Lung (tissue), 12 donors: ENCODE data around the gene OVOL1. TPM values are rescaled to one million over a fixed set of nuclear protein-coding genes. Genes with fewer than 3 reads are reported as not detected.
"Not testable (repeated sequence)": the region's sequence is repeated elsewhere in the genome, so short reads cannot be mapped to it uniquely, and the experiment has no call there.

ENCODE experiments used
- ATAC-seq: fragments of 200-7000 bp; cut with Tn5 transposase; one replicate; pipeline ENCODE4 v1.9.1; 2020; ENCODE audit warnings: moderate number of reproducible peaks; ENCODE audit not compliant: insufficient read depth, low FRiP score
- DNase-seq, 3 donors: peaks; one replicate each; pipeline ENCODE4 v3.0.0-alpha.2; 2013 to 2017
- H3K27ac ChIP-seq, 2 donors: one replicate each; pipeline ENCODE4 v1.5.1; 2013; ENCODE audit warnings: mild to moderate bottlenecking in 2 of 2, moderate library complexity in 2 of 2, control low read depth in 1 of 2, inconsistent platforms in 1 of 2, low read depth in 1 of 2, low read length in 1 of 2
- H3K27me3 ChIP-seq, 3 donors: one replicate each; pipeline ENCODE4 v1.5.1; 2013; ENCODE audit warnings: low read length in 2 of 3; ENCODE audit not compliant: control insufficient read depth in 3 of 3, insufficient read depth in 3 of 3
- H3K36me3 ChIP-seq, 4 donors: one replicate each; pipeline ENCODE4 v1.5.1; 2013; ENCODE audit warnings: low read length in 4 of 4, mild to moderate bottlenecking in 1 of 4, moderate library complexity in 1 of 4; ENCODE audit not compliant: control insufficient read depth in 4 of 4, insufficient read depth in 4 of 4
- H3K4me1 ChIP-seq, 5 donors: one replicate each; pipeline ENCODE4 v1.5.1; 2013; ENCODE audit warnings: low read length in 5 of 5, mild to moderate bottlenecking in 2 of 5, moderate library complexity in 1 of 5; ENCODE audit not compliant: control insufficient read depth in 5 of 5, insufficient read depth in 5 of 5
- H3K4me3 ChIP-seq: one replicate; pipeline ENCODE4 v1.5.1; 2013; ENCODE audit warnings: mild to moderate bottlenecking, control low read depth, moderate library complexity
- H3K9ac ChIP-seq, 2 donors: one replicate each; pipeline ENCODE4 v1.5.1; 2013; ENCODE audit warnings: low read length in 2 of 2, control low read depth in 1 of 2; ENCODE audit not compliant: insufficient read depth in 1 of 2
- H3K9me3 ChIP-seq, 4 donors: one replicate each; pipeline ENCODE4 v1.5.1; 2013; ENCODE audit warnings: low read length in 3 of 4, mild to moderate bottlenecking in 1 of 4, moderate library complexity in 1 of 4; ENCODE audit not compliant: control insufficient read depth in 4 of 4, insufficient read depth in 3 of 4
- WGBS, 2 donors: extraction: QIAGEN DNeasy Blood & Tissue Kit; methylation state at CpG; one replicate each; pipeline ENCODE4 v1.1.7; 2013; 5-methylcytosine and 5-hydroxymethylcytosine counted together
- polyA plus RNA-seq, 2 donors: library from polyadenylated mRNA; stranded (reverse); fragments of 200-250 nt; gene quantifications; one replicate each; pipeline ENCODE4 v1.2.1, GENCODE V29; 2013
- total RNA-seq, 2 donors: library from RNA; depleted of rRNA in 1 of 2; stranded (reverse); fragments of >200 nt in 1 of 2; gene quantifications; one replicate each; pipeline ENCODE4 v1.2.1, GENCODE V29; 2014 to 2021
- TF ChIP-seq, protein P1 (sequence below): IDR thresholded peaks from 2 replicates; pipeline ENCODE4 v1.5.1; 2012; ENCODE audit warnings: mild to moderate bottlenecking; ENCODE audit errors: control extremely low read depth, extremely low read depth
- donor health status: control.
- donor health status: control.
- donor health status: Bipolar disorder and iron deficiency.
- donor health status: healthy.
- donor health status: DM: yes; HTN: yes; CAD: no.

Gene OVOL1
- total and polyA plus RNA-seq, 4 donors: 0.17 to 1.4 (median 0.87) TPM

DNA sequence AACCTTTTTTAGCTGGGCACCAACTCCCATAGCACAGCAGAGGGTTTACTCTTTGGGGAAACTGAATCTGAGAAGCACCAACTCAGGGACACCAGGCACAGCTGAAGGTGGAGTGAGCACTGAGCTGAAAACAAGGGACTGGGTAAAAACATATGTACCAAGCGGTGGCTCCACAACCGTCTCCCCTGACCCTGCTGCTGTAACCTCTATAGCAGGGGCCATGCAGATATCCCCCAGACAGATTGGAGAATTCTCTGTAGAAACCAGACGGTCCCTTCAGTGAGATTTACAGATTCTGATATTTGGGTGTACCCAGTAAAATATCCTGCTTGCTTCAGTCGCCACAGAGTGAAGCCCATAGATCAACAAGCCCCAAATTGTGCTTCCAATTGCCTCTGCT is 42.6 kb downstream of the OVOL1 start:
- H3K36me3 ChIP-seq: no peaks in the 10 kb centered on the region
- no peaks in the 10 kb centered on the region for H3K27me3 ChIP-seq
- H3K4me1 ChIP-seq: peaks cover 0 to 12% (median 6%) of the 10 kb centered on the region in 5 donors
- peaks cover 0 to 2% (median 0%) of the 10 kb centered on the region in 4 donors for H3K9me3 ChIP-seq
- 72 to 81% methylated on average over 4 of the region's 4 CpGs for WGBS, 2 donors
- no peak overlapping the region for H3K27ac ChIP-seq
- no peak for ATAC-seq
- H3K9ac ChIP-seq: no peak overlapping the region
- H3K4me3 ChIP-seq: no peak overlapping the region
- DNase-seq: no peak
- TF ChIP-seq, protein P1, sequence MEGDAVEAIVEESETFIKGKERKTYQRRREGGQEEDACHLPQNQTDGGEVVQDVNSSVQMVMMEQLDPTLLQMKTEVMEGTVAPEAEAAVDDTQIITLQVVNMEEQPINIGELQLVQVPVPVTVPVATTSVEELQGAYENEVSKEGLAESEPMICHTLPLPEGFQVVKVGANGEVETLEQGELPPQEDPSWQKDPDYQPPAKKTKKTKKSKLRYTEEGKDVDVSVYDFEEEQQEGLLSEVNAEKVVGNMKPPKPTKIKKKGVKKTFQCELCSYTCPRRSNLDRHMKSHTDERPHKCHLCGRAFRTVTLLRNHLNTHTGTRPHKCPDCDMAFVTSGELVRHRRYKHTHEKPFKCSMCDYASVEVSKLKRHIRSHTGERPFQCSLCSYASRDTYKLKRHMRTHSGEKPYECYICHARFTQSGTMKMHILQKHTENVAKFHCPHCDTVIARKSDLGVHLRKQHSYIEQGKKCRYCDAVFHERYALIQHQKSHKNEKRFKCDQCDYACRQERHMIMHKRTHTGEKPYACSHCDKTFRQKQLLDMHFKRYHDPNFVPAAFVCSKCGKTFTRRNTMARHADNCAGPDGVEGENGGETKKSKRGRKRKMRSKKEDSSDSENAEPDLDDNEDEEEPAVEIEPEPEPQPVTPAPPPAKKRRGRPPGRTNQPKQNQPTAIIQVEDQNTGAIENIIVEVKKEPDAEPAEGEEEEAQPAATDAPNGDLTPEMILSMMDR: no peak

DNA sequence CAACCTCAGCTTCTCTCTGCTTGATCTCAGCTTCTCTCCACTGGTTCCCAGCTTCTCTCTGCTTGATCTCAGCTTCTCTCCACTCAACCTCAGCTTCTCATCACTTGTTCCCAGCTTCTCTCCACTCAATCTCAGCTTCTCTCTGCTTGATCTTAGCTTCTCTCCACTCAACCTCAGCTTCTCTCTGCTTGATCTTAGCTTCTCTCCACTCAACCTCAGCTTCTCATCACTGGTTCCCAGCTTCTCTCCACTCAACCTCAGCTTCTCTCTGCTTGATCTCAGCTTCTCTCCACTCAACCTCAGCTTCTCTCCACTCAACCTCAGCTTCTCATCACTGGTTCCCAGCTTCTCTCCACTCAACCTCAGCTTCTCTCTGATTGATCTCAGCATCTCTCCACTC is 45.4 kb downstream of the OVOL1 start:
- not testable (repeated sequence) for ATAC-seq, H3K36me3 ChIP-seq, H3K9ac ChIP-seq, H3K27me3 ChIP-seq, DNase-seq, H3K27ac ChIP-seq, H3K9me3 ChIP-seq, H3K4me3 ChIP-seq
- H3K4me1 ChIP-seq: peaks cover 0 to 14% (median 10%) of the 10 kb centered on the region in 5 donors

DNA sequence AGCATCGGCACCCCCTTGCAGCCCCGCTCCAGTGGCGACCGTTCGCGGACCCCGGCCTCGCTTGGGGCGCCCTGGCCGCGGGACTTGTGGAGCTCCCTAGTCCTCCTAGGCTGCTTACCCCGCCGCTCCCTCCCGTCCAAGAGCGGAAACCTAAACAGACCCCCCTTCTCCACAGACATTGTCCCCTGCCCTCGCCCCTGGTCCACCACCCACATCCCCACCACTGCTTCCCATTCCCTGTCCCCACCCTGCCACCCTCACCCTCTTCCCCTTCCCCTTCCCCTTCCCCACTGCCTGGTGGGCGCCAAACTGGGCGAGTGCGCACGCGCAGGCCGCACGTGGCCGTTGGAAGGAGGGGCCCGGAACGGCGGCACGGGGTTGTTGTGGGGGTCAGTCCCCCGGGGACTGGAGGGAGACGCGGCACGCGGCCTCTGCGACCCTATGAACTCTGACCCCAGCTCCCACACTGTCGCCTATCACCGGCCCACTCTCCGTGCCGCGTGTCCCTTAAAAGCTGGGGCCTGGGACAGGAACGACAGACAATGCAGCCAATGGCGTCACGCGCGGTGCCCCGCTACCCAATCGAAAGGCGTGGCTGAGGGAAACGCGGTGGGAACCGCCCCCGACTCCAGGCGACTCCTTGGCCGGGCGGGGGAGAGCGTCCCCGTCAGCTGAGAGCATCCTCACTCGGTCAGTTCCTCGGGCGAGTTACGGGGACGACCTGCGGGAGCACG is 46.6 kb downstream of the OVOL1 start, which contains the start of gene SNX32:
Gene SNX32 (plus strand): TSS at position 667 of the 734 bp plus-strand sequence. CDS start 103 bp downstream, outside the sequence.
- WGBS, 2 donors: 1% methylated on average over 57 to 63 of the region's 63 CpGs
- no peaks in the 10 kb centered on the region for H3K36me3 ChIP-seq
- H3K4me3 ChIP-seq: peak within 1 kb of the TSS; percentile 47
- ATAC-seq: peak; percentile 100
- peak within 1 kb of the TSS; percentile 43 to 59 for H3K9ac ChIP-seq
- H3K4me1 ChIP-seq: peaks cover 0 to 14% (median 10%) of the 10 kb centered on the region in 5 donors
- peak within 1 kb of the TSS in 1 of 2 donors; percentile 71 for H3K27ac ChIP-seq
- peak; percentile 96 to 97 (median 96) for DNase-seq
- peaks cover 0 to 2% (median 0%) of the 10 kb centered on the region in 4 donors for H3K9me3 ChIP-seq
- TF ChIP-seq, protein P1: no peak
- no peaks in the 10 kb centered on the region for H3K27me3 ChIP-seq

DNA sequence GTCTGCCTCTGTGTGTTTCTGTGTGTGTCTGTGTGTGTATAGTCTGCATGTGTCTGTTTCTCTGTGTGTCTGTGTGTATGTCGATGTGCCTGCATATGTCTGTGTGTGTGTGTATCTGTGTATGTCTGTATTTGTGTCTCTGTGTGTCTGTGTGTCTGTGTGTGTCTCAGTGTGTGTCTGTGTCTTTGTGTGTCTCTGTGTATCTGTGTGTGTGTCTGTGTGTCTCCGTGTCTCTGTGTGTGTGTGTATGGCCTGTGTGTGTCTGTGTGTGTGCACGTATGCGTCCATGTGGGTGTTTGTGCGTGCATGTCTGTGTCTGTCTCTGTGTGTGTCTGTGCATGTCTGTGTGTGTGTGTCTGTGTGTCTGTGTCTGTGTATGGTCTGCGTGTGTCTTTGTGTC is 47.3 kb downstream of the OVOL1 start:
- Histone ChIP-seq H3K27ac (no peak overlapping the region), H3K36me3 (no peaks in the 10 kb centered on the region), H3K27me3 (no peaks in the 10 kb centered on the region), H3K9ac (peak overlapping the region in 1 of 2 donors; percentile 43), H3K4me3 (no peak overlapping the region), H3K4me1 (peaks cover 0 to 14% (median 10%) of the 10 kb centered on the region in 5 donors), H3K9me3 (peaks cover 0 to 2% (median 0%) of the 10 kb centered on the region in 4 donors)
- ATAC-seq: no peak
- no peak for DNase-seq
- TF ChIP-seq, protein P1: no peak
- WGBS, 2 donors: 38 to 54% methylated on average over 6 of the region's 6 CpGs
